ENCODE data around the gene WIPF3.

Gene WIPF3

DNA sequence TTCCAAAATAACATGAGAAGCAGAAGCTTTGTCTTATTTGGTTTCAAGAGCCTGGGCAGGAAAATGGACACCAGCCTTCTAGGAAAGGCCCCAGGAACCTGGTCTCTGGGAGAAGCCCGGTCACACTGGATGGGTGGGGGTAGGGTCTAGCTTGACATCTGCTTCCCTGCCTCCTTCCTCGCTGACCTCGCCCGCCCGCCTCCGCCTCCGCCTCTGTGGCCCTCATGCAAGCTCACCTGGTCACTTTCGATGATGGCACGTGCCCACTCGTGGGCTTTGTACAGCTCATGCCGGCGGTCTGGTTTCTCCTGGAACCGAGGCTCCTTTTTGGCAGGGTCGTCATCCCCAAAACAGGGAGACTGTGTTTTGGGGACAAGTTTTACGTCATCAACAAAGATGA is 119.9 kb downstream of the WIPF3 start:
- no peak for DNase-seq (ENCODE audit: low read depth, low spot score)
- H3K4me3 ChIP-seq (ENCODE audit: low read length) = no peak overlapping the region

DNA sequence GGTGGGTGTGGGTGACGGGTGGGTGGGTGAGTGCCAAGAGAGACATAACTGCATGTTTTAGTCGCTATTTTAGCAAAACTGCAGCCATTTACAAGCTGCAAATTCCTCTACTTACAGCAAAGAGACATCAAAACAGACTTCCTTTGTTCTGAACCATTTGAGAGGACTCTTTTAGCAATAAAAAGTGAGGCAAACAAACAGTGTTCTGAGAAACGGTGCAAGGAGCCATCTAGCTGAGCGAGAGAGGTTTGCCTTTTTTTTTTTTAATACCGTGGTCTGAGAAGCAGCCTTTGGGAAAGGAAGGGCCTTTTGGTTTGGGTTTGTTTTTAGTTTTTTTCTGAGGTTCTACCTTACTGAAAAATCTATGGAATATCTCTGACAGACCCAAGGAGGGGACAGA is 120.4 kb downstream of the WIPF3 start:
- H3K4me3 ChIP-seq (ENCODE audit: low read length) = no peak overlapping the region
- DNase-seq (ENCODE audit: low read depth, low spot score) = no peak

DNA sequence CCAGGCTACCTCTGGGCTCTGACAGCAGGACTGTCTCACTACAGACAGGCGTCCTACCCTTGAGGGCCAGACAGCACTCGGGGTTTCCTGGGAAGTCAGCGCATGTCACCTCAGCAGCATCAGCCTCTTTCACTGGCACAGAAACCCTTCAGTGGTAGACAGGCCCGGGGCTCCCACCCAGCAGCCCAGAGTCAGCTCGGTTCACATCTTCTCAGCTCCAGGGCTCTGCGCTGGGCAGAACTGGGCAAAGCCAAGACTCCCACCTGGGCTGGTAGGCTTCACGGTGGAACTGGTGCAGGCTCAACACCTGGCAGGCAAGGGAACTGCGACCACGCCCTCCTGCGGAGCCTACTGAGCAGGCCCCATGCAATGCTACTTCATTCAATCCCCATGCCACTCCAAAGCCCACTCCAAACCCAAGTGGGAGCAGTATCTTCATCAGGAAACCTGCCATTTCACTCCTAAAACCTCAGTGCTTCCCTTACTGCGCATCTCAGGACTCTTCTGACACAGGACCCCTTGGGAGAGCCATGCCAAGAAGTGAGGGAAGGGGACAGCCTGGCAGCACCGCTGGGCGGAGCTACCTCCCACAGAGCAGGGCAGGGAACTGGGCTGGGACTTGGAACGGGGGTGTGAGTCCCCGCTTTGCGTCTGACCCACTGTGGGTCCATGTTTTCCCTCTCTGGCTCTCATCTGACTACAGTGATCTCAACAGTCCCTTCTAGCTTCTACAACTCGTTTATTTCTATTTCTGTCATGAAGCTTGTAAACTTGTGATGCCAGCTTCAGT is 122.9 kb downstream of the WIPF3 start:
- H3K4me3 ChIP-seq (ENCODE audit: low read length) = no peak overlapping the region
- DNase-seq (ENCODE audit: low read depth, low spot score) = no peak

- DNase-seq (ENCODE audit: low read depth, low spot score) = no peak
Observed at GRCh38 chr7:29935111-29935510, 128.8 kb downstream of the WIPF3 start.

GRCh38 chr7:29937132-29937531 is 130.8 kb downstream of the WIPF3 start:
- H3K4me3 ChIP-seq (ENCODE audit: low read length) = no peak overlapping the region
- DNase-seq (ENCODE audit: low read depth, low spot score) = no peak

More at GRCh38 chr7:29935111-29935510, 128.8 kb downstream of the WIPF3 start:
- H3K4me3 ChIP-seq (ENCODE audit: low read length) = no peak overlapping the region

GRCh38 chr7:29940199-29940598 is 133.9 kb downstream of the WIPF3 start:
- H3K4me3 ChIP-seq (ENCODE audit: low read length) = no peak overlapping the region
- DNase-seq (ENCODE audit: low read depth, low spot score) = no peak

DNA sequence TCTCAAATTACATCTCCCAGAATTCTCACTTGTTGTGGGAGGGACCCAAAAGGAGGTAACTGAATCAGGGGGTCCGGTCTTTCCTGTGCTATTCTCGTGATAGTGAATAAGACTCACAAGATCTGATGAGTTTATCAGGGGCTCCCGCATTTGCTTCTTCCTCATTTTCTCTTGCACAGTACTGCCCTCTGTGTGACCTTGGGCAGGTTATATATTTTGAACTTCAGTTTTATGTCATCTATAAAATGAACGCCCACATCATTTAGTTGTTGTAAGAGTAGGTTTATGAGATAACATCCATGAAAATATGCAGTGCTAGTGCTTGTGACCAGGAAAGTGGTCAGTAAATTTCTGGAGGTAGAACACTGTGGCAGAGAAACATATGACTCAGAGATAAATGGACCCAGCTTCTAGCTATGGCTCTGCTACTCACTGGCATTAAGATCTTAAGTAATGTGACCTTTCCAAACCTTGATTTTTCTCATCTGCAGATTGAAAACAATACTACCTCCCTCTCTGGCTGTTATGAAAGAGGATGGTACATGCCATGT is 139.0 kb downstream of the WIPF3 start:
- DNase-seq (ENCODE audit: low read depth, low spot score) = no peak
- no peak overlapping the region for H3K4me3 ChIP-seq (ENCODE audit: low read length)

- H3K4me3 ChIP-seq (ENCODE audit: low read length) = no peak overlapping the region
- DNase-seq (ENCODE audit: low read depth, low spot score) = no peak
Observed at GRCh38 chr7:29946428-29947186, 140.3 kb downstream of the WIPF3 start.

- no peak for DNase-seq (ENCODE audit: low read depth, low spot score)
- no peak overlapping the region for H3K4me3 ChIP-seq (ENCODE audit: low read length)
Observed at GRCh38 chr7:29948587-29948986, 142.3 kb downstream of the WIPF3 start.

DNA sequence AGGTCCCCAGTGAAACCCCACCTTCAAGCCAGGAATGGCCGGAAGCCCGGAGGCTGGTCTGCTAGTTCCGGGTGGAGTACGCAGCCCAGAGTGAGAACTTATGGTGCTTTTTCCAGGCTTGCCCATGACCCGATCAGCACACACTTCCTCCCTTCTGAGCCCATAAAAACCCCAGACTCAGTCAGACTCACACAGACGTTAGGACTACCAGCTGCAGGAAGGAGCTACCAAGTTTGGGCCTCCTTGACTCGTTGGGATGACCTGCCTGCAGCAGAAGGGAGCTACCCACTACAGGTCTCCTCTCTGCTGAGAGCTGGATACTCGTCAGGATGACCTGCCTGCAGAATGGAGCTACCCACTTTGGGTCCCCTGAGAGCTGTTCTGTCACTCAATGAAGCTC is 144.2 kb downstream of the WIPF3 start:
- no peak for DNase-seq (ENCODE audit: low read depth, low spot score)
- H3K4me3 ChIP-seq (ENCODE audit: low read length) = no peak overlapping the region

- no peak for DNase-seq (ENCODE audit: low read depth, low spot score)
- no peak overlapping the region for H3K4me3 ChIP-seq (ENCODE audit: low read length)
Observed at GRCh38 chr7:29951206-29951605, 144.9 kb downstream of the WIPF3 start.

- no peak for DNase-seq (ENCODE audit: low read depth, low spot score)
Observed at GRCh38 chr7:29953726-29954347, 147.5 kb downstream of the WIPF3 start.

DNA sequence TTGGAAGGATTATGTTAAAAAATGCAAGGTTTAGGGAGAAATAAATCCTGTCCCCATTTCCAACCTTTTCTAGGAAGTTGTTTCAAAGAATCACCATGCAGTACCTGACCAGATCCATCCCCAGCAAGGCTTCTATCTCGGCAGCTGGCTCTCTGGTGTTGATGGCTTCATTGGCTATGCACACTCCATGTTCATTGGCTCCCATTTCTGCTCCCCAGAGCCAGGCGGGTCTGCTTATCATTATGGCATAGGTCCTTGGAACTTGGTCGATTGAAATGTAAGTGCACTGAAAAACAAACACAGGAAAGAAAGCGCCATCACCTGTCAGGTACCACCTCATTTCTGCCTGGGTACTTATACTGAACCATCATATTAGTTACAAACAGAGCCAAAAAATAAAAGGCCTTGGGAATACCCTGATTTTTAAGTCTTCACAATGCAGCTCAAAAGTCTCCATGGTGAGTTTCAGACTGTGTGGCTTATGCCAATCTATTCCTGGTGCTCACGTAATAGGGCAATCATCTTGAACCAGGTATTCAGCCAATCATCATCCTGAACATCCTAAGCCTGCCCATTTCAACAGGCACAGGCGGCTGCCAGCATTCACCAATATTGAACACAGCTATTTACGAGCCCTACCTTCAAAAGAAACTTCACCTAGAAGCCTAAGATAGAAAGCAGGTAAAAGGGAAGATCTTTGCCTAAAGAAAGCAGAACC is 148.9 kb downstream of the WIPF3 start:
- no peak for DNase-seq (ENCODE audit: low read depth, low spot score)
- H3K4me3 ChIP-seq (ENCODE audit: low read length) = no peak overlapping the region

More at GRCh38 chr7:29953726-29954347, 147.5 kb downstream of the WIPF3 start:
- H3K4me3 ChIP-seq (ENCODE audit: low read length) = no peak overlapping the region

GRCh38 chr7:29955799-29956486 is 149.6 kb downstream of the WIPF3 start:
- no peak overlapping the region for H3K4me3 ChIP-seq (ENCODE audit: low read length)
- no peak for DNase-seq (ENCODE audit: low read depth, low spot score)

DNA sequence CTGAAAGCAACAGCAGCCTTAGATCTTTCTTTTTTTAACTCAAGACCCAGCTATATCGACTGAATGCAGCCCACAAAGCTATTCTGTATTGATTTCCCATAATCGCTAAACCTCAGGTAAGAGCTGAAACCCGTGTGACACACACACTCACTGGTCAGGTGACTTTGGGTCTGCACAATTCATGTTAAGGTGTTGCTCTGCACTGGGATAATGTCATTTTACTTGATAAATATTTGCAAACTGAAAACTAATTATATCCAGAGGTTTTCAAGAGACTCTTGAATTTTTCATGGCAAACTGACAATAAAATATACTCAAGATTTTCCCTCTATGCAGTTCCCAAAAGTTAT is 150.2 kb downstream of the WIPF3 start:
- no peak overlapping the region for H3K4me3 ChIP-seq (ENCODE audit: low read length)
- DNase-seq (ENCODE audit: low read depth, low spot score) = no peak

GRCh38 chr7:29957521-29958310 is 151.4 kb downstream of the WIPF3 start:
- no peak for DNase-seq (ENCODE audit: low read depth, low spot score)

DNA sequence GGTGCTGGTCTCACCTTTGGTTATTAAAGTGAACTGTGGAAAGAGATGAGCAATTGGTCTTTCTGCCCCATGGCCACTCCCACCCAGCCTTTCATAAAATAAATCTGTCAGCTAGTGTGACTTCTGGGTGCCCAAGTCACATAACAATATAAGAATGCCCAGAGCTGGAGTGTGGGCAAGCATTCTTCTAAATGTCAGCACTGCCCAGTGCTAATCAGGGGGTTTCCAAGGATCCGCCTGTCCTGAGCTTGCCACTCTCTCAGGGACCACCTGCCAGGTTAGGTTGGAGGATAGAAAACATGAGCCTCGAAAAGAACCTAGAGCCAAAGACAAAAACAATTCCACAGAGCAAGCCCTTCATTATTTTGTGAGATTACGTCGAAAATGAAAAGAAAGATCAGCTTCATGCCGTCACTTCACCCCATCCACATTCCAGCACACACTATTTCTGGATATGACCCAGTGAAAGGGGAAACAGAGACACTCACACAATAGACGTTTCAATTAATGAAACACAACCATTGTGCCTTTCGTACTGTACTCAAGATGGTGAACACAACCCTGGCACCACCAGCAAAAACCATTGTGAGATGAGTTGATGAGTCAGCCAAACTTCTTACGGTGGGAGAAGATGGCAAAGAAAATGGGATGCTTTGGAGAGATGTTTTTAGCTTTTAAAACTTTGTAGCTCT is 152.5 kb downstream of the WIPF3 start:
- no peak for DNase-seq (ENCODE audit: low read depth, low spot score)
- H3K4me3 ChIP-seq (ENCODE audit: low read length) = no peak overlapping the region

More at GRCh38 chr7:29957521-29958310, 151.4 kb downstream of the WIPF3 start:
- no peak overlapping the region for H3K4me3 ChIP-seq (ENCODE audit: low read length)

All from Jurkat, Clone E6-1 (cell line).